ENCODE data around the gene SMAP1.
"Not testable (repeated sequence)": the region's sequence is repeated elsewhere in the genome, so short reads cannot be mapped to it uniquely, and the experiment has no call there.

Gene SMAP1

DNA sequence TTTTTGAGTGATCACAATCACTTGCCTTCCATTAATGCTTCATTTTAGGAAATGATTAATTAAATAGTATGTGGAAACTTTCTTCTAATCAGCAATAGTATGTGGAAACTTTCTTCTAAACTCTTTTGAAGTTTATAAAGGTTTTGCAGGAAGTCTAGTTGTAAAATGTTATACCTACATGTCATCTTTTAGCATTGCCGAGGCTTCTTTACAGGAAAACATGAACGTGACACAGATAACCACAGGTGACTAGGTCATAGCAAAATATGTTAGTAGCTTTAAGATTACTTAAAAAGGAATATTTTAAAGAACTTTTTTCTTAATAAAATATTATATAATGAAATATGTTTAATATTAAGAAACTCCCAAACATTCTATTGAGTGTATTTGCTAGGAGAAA lies 56.8 kb downstream of the SMAP1 start:
- in situ Hi-C loops (cut with MboI; ENCODE audit: low pct_unique_long_range_greater_than_20kb, low sequenced_read_pairs, unreplicated experiment): no loop called here
- TF ChIP-seq CTCF (IDR thresholded peaks at IDR 0.05; ENCODE audit: extremely low read depth, insufficient read depth, missing control alignments): no peak
- no peak for DNase-seq (ENCODE audit: low spot score)

GRCh38 chr6:70725817-70726415 lies 58.2 kb downstream of the SMAP1 start:
- no peak for TF ChIP-seq CTCF (IDR thresholded peaks at IDR 0.05; ENCODE audit: extremely low read depth, insufficient read depth, missing control alignments)
- in situ Hi-C loops (cut with MboI; ENCODE audit: low pct_unique_long_range_greater_than_20kb, low sequenced_read_pairs, unreplicated experiment): no loop called here

GRCh38 chr6:70734381-70734780 lies 66.7 kb downstream of the SMAP1 start:
- DNase-seq (ENCODE audit: low spot score): no peak
- no peak for TF ChIP-seq CTCF (IDR thresholded peaks at IDR 0.05; ENCODE audit: extremely low read depth, insufficient read depth, missing control alignments)
- in situ Hi-C loops (cut with MboI; ENCODE audit: low pct_unique_long_range_greater_than_20kb, low sequenced_read_pairs, unreplicated experiment): no loop called here

More at GRCh38 chr6:70725817-70726415, 58.2 kb downstream of the SMAP1 start:
- no peak for DNase-seq (ENCODE audit: low spot score)

GRCh38 chr6:70734979-70735378 lies 67.3 kb downstream of the SMAP1 start:
- TF ChIP-seq CTCF (IDR thresholded peaks at IDR 0.05; ENCODE audit: extremely low read depth, insufficient read depth, missing control alignments): no peak
- in situ Hi-C loops (cut with MboI; ENCODE audit: low pct_unique_long_range_greater_than_20kb, low sequenced_read_pairs, unreplicated experiment): no loop called here
- no peak for DNase-seq (ENCODE audit: low spot score)

GRCh38 chr6:70735513-70735912 lies 67.8 kb downstream of the SMAP1 start:
- in situ Hi-C loops (cut with MboI; ENCODE audit: low pct_unique_long_range_greater_than_20kb, low sequenced_read_pairs, unreplicated experiment): no loop called here
- DNase-seq (ENCODE audit: low spot score): no peak
- no peak for TF ChIP-seq CTCF (IDR thresholded peaks at IDR 0.05; ENCODE audit: extremely low read depth, insufficient read depth, missing control alignments)

DNA sequence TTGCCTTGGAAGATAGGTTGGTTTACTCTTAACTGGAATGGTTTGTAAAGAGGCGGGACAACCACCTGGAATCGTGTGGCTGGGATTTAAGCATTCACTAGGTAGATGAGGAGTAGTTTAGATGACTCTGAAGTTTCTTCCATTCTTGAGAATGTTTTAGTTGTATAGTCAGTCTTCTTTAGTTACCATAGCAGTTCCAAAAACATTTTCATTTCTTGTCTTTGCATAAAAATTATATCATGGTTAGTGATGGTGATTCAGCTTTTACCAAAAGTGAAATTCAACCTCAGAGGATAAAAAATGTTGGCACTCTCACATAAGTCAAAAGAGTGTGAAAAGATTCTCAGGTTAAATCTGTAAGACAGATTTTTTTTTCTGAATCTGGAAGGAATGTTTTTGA lies 70.3 kb downstream of the SMAP1 start:
- DNase-seq (ENCODE audit: low spot score): no peak
- in situ Hi-C loops (cut with MboI; ENCODE audit: low pct_unique_long_range_greater_than_20kb, low sequenced_read_pairs, unreplicated experiment): no loop called here
- TF ChIP-seq CTCF (IDR thresholded peaks at IDR 0.05; ENCODE audit: extremely low read depth, insufficient read depth, missing control alignments): no peak

- DNase-seq (ENCODE audit: low spot score): no peak
- no peak for TF ChIP-seq CTCF (IDR thresholded peaks at IDR 0.05; ENCODE audit: extremely low read depth, insufficient read depth, missing control alignments)
- in situ Hi-C loops (cut with MboI; ENCODE audit: low pct_unique_long_range_greater_than_20kb, low sequenced_read_pairs, unreplicated experiment): no loop called here
Observed at GRCh38 chr6:70739534-70739933, 71.9 kb downstream of the SMAP1 start.

DNA sequence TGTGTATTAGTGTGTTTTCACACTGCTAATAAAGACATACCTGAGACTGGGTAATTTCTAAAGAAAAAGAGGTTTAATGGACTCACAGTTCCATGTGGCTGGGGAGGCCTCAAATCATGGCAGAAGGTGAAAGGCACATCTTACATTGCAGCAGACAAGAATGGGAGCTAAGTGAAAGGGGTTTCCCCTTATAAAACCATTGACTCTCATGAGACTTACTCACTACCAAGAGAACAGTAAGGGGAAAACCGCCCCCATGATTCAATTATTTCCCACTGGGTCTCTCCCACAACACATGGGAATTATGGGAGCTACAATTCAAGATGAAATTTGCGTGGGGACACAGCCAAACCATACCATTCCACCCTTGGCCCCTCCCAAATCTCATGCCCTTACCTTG lies 73.1 kb downstream of the SMAP1 start:
- in situ Hi-C loops (cut with MboI; ENCODE audit: low pct_unique_long_range_greater_than_20kb, low sequenced_read_pairs, unreplicated experiment); DNase-seq (ENCODE audit: low spot score): not testable (repeated sequence)

DNA sequence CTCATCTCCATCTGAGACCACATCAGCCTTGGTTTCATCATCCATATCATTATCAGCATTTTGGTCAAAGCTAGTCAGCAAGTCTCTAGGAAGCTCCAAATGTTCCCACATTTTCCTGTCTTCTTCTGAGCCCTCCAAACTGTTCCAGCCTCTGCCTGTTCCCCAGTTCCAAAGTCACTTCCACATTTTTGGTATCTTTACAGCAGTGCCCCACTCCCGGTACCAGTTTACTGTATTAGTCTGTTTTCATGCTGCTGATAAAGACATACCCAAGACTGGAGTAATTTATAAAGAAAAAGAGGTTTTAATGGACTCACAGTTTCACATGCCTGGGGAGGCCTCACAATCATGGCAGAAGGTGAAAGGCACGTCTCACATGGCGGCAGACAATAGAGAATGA lies 74.8 kb downstream of the SMAP1 start:
- DNase-seq (ENCODE audit: low spot score); in situ Hi-C loops (cut with MboI; ENCODE audit: low pct_unique_long_range_greater_than_20kb, low sequenced_read_pairs, unreplicated experiment): not testable (repeated sequence)

Data from GM13977 (cell line).